Gastroesophageal sphincter (tissue), 4 donors: Measurements from ENCODE around the gene ADGRD1. TPM values are rescaled to one million over a fixed set of nuclear protein-coding genes. Genes with fewer than 3 reads are reported as not detected.

Experiments used
- ATAC-seq: fragments of 150-250 bp; one replicate; pipeline ENCODE4 v1.9.1; 2016; ENCODE audit warnings: mild to moderate bottlenecking, moderate library complexity
- H3K27ac ChIP-seq, 4 donors: fragments of 200-600 bp; sonication (generic) in 3 of 4; 1 replicate in 3 of 4; 2 replicates in 1 of 4; pipeline ENCODE4 v1.5.1; 2016 to 2019
- H3K27me3 ChIP-seq: fragments of 200-600 bp; sonication (generic); one replicate; pipeline ENCODE4 v1.5.1; 2019
- H3K36me3 ChIP-seq, 2 donors: fragments of 200-600 bp; sonication (generic); one replicate each; pipeline ENCODE4 v1.5.1; 2019; ENCODE audit warnings: control low read depth in 1 of 2
- H3K4me1 ChIP-seq, 3 donors: fragments of 200-600 bp; sonication (generic); 1 replicate in 2 of 3; 2 replicates in 1 of 3; pipeline ENCODE4 v1.5.1; 2016 to 2019; ENCODE audit warnings: control low read depth in 2 of 3
- H3K4me3 ChIP-seq, 2 donors: fragments of 200-600 bp; sonication (generic); one replicate each; pipeline ENCODE4 v1.5.1; 2019; ENCODE audit warnings: mild to moderate bottlenecking in 1 of 2, moderate library complexity in 1 of 2
- H3K9me3 ChIP-seq, 3 donors: fragments of 200-600 bp; sonication (generic); one replicate each; pipeline ENCODE4 v1.5.1; 2017 to 2019; ENCODE audit warnings: control low read depth in 2 of 3
- EP300 ChIP-seq: sonication (generic); formaldehyde crosslinking; IDR thresholded peaks from one replicate; pipeline ENCODE4 v1.6.1; 2017; ENCODE audit warnings: antibody characterized with exemption, mild to moderate bottlenecking
- POLR2A ChIP-seq, 2 donors: fragments of 450-650 bp; IDR thresholded peaks; one replicate each; pipeline ENCODE4 v1.6.1; 2017; ENCODE audit warnings: antibody characterized with exemption in 2 of 2, mild to moderate bottlenecking in 2 of 2, moderate library complexity in 1 of 2
- POLR2AphosphoS5 ChIP-seq: sonication (generic); formaldehyde crosslinking; IDR thresholded peaks from one replicate; pipeline ENCODE4 v1.6.1; 2017; ENCODE audit warnings: antibody characterized with exemption
- WGBS, 2 donors: methylation state at CpG; one replicate each; pipeline ENCODE4 v1.1.5; 2018; ENCODE audit warnings: low coverage in 1 of 2; 5-methylcytosine and 5-hydroxymethylcytosine counted together
- total RNA-seq, 4 donors: library from RNA; depleted of rRNA; stranded (reverse); fragments of >200 nt; gene quantifications; one replicate each; pipeline ENCODE4 v1.1.0, GENCODE V29; 2016
- TF ChIP-seq, protein P1 (sequence below), 4 experiments: fragments of 200-600 bp in 2 of 4; fragments of 450-650 bp in 2 of 4; sonication (generic) in 1 of 4; IDR thresholded peaks; one replicate each; pipeline ENCODE4 v1.5.1; 2017 to 2019; ENCODE audit warnings: antibody characterized with exemption in 4 of 4, mild to moderate bottlenecking in 2 of 4, moderate library complexity in 2 of 4

Gene ADGRD1
- total RNA-seq, 4 donors from 2014 or later = 19.1 to 43.4 (median 31.3) TPM

DNA sequence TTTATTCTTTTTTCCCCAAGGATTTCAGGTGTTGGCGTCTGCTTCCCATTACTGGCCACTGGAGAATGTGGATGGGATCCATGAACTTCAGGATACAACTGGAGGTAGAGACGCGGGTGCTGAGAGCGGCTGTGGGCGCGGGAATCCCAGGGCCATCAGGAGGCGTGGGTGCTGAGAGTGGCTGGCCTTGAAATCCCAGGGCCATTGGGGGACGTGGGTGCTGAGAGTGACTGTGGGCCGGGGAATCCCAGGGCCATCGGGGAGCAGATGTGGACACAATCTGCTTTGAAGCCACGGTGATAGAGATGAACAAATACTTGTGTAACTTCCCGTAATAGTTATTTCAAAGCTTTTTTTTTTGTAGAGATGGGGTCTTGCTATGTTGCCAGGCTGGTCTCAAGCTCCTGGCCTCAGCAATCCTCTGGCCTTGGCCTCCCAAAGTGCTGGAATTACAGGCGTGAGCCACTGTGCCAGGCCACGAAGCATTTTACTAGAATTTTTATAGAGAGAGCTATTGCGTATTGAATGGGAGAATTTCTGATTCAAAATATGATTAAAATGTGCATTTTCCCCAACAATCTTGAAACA, 12.8 kb downstream of the ADGRD1 start:
- ATAC-seq = no peak
- Histone ChIP-seq H3K27me3 (no peaks in the 10 kb centered on the region), H3K4me3 (no peak overlapping the region), H3K9me3 (no peaks in the 10 kb centered on the region), H3K4me1 (peaks cover 0 to 17% (median under 1%) of the 10 kb centered on the region in 3 donors), H3K36me3 (peaks cover 0 to 41% of the 10 kb centered on the region in 2 donors), H3K27ac (no peak overlapping the region)
- TF ChIP-seq POLR2AphosphoS5 (no peak), POLR2A (IDR thresholded peaks at IDR 0.05) (no peak), EP300 (no peak)
- TF ChIP-seq, protein P1, sequence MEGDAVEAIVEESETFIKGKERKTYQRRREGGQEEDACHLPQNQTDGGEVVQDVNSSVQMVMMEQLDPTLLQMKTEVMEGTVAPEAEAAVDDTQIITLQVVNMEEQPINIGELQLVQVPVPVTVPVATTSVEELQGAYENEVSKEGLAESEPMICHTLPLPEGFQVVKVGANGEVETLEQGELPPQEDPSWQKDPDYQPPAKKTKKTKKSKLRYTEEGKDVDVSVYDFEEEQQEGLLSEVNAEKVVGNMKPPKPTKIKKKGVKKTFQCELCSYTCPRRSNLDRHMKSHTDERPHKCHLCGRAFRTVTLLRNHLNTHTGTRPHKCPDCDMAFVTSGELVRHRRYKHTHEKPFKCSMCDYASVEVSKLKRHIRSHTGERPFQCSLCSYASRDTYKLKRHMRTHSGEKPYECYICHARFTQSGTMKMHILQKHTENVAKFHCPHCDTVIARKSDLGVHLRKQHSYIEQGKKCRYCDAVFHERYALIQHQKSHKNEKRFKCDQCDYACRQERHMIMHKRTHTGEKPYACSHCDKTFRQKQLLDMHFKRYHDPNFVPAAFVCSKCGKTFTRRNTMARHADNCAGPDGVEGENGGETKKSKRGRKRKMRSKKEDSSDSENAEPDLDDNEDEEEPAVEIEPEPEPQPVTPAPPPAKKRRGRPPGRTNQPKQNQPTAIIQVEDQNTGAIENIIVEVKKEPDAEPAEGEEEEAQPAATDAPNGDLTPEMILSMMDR (IDR thresholded peaks at IDR 0.05) = no peak
- WGBS, 2 donors = 98% methylated on average over 4 of the region's 15 CpGs; no CpG with 5 or more reads in 1 of the 2 donors

DNA sequence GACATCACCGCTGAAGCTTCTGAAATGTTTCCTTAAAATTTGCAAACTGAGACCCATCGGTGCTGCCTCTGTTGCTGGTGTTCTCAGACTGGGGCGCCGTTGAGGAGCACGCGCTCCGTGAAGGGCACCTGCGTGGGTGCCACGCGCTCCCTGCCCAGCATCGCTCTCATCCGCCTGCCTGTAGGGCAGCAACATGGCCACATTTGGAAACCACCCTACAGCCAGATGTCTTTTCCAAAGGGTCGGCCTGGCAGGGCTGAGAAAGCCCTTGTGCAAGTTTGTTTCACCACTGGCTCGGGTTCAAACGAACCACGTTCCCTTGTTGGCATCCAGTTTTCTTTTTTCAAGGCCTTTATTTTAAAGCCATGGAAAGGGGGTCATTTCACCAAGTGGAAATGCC, 13.9 kb downstream of the ADGRD1 start:
- Histone ChIP-seq H3K9me3 (no peaks in the 10 kb centered on the region), H3K27me3 (no peaks in the 10 kb centered on the region), H3K36me3 (peaks cover 0 to 52% of the 10 kb centered on the region in 2 donors), H3K27ac (no peak overlapping the region), H3K4me1 (peaks cover 0 to 14% (median 4%) of the 10 kb centered on the region in 3 donors), H3K4me3 (no peak overlapping the region)
- WGBS, 2 donors = 90 to 91% methylated on average over 4 to 9 of the region's 16 CpGs
- no peak for ATAC-seq
- TF ChIP-seq POLR2AphosphoS5 (no peak), EP300 (no peak), POLR2A (IDR thresholded peaks at IDR 0.05) (no peak)
- TF ChIP-seq, protein P1 (IDR thresholded peaks at IDR 0.05) = no peak

DNA sequence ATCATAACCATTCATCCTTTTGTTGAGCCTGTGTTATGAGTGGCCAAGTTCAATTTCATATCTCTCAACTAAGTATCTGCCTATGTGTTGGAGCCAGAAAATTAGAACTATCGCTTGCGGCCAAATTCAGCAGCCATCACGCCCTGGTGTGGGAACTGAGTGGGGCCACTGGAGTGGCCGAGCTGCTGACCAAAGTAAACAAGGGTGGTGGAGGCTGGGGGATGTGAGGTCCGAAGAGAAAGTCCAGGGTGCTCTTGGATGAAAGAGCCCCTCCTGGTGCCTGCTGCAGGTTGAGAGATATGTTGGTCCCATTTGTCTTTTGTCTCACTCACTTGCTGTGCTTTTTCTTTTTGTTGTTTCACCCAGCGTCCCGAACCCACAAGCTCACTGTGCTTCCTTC, 14.9 kb downstream of the ADGRD1 start:
- H3K27me3 ChIP-seq = no peaks in the 10 kb centered on the region
- H3K4me3 ChIP-seq = no peak overlapping the region
- WGBS, 2 donors = 82 to 93% methylated on average over 5 to 7 of the region's 7 CpGs
- TF ChIP-seq POLR2A (IDR thresholded peaks at IDR 0.05) (no peak), POLR2AphosphoS5 (no peak), EP300 (no peak)
- TF ChIP-seq, protein P1 (IDR thresholded peaks at IDR 0.05) = no peak
- H3K4me1 ChIP-seq = peaks cover 0 to 18% (median 4%) of the 10 kb centered on the region in 3 donors
- no peaks in the 10 kb centered on the region for H3K9me3 ChIP-seq
- peaks cover 0 to 62% of the 10 kb centered on the region in 2 donors for H3K36me3 ChIP-seq
- no peak for ATAC-seq
- H3K27ac ChIP-seq = no peak overlapping the region

DNA sequence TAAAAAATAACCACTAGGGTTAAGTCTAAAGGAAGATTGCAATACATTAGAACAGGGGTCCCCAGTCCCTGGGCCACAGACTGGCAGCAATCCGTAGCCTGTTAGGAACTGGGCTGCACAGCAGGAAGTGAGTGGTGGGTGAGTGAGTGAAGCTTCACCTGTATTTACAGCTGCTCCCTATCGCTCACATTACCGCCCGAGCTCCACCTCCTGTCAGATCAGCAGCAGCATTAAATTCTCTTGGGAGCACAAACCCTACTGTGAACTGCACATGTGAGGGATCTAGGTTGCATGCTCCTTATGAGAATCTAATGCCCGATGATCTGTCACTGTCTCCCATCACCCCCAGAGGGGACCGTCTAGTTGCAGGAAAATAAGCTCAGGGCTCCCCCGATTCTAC, 15.5 kb downstream of the ADGRD1 start:
- Histone ChIP-seq H3K4me1 (peaks cover 0 to 18% (median 4%) of the 10 kb centered on the region in 3 donors), H3K27ac (no peak overlapping the region), H3K27me3 (no peaks in the 10 kb centered on the region), H3K9me3 (no peaks in the 10 kb centered on the region), H3K4me3 (no peak overlapping the region), H3K36me3 (peaks cover 0 to 66% of the 10 kb centered on the region in 2 donors)
- ATAC-seq = no peak
- TF ChIP-seq, protein P1 (IDR thresholded peaks at IDR 0.05) = no peak
- no peak for TF ChIP-seq POLR2A (IDR thresholded peaks at IDR 0.05)
- TF ChIP-seq POLR2AphosphoS5 = no peak
- TF ChIP-seq EP300 = no peak
- WGBS, 2 donors = 77 to 84% methylated on average over 6 to 7 of the region's 7 CpGs
